IPS-18c (cell line): ENCODE measurements around the gene NUDT8.
"Not testable (repeated sequence)": the region's sequence is repeated elsewhere in the genome, so short reads cannot be mapped to it uniquely, and the experiment has no call there.

Experiments used
- H3K4me3 ChIP-seq: 2 replicates; pipeline ENCODE4 v1.7.0; 2013; ENCODE audit warnings: low read depth, mild to moderate bottlenecking, low read length, moderate library complexity; ENCODE audit not compliant: insufficient read depth
- H3K9me3 ChIP-seq: one replicate; pipeline ENCODE4 v1.6.1; 2013; ENCODE audit warnings: mild to moderate bottlenecking, low read length, moderate library complexity; ENCODE audit not compliant: control insufficient read depth, insufficient read depth

NUDT8 gene

GRCh38 chr11:67646535-67647336 lies 17.0 kb upstream of the NUDT8 start:
- no peak overlapping the region for H3K4me3 ChIP-seq
- H3K9me3 ChIP-seq: peaks cover 2% of the 10 kb centered on the region

- peaks cover 2% of the 10 kb centered on the region for H3K9me3 ChIP-seq
- H3K4me3 ChIP-seq: no peak overlapping the region
These were observed 16.1 kb upstream of the NUDT8 start for GRCh38 chr11:67645521-67646461.

- peaks cover 2% of the 10 kb centered on the region for H3K9me3 ChIP-seq
- H3K4me3 ChIP-seq: no peak overlapping the region
These were observed 15.0 kb upstream of the NUDT8 start for GRCh38 chr11:67644472-67645418.

GRCh38 chr11:67644042-67644441 lies 14.3 kb upstream of the NUDT8 start:
- no peak overlapping the region for H3K4me3 ChIP-seq
- peaks cover 2% of the 10 kb centered on the region for H3K9me3 ChIP-seq

- Histone ChIP-seq H3K4me3 (no peak overlapping the region; the same call in 1 of the 2 replicates), H3K9me3 (peaks cover 2% of the 10 kb centered on the region)
These were observed 12.7 kb upstream of the NUDT8 start for GRCh38 chr11:67642173-67643120.

GRCh38 chr11:67641338-67642172 lies 11.8 kb upstream of the NUDT8 start:
- Histone ChIP-seq H3K9me3 (peaks cover 2% of the 10 kb centered on the region), H3K4me3 (no peak overlapping the region; the same call in 1 of the 2 replicates)

GRCh38 chr11:67640758-67641337 lies 11.1 kb upstream of the NUDT8 start:
- Histone ChIP-seq H3K9me3 (peaks cover 2% of the 10 kb centered on the region), H3K4me3 (no peak overlapping the region)

GRCh38 chr11:67640021-67640757 lies 10.5 kb upstream of the NUDT8 start:
- Histone ChIP-seq H3K4me3 (no peak overlapping the region), H3K9me3 (peaks cover 2% of the 10 kb centered on the region)

- H3K4me3 ChIP-seq: no peak within 1 kb of the TSS
These were observed 9.7 kb upstream of the NUDT8 start, which contains the start of gene TBX10 for GRCh38 chr11:67639438-67639859. TBX10 (minus strand) TSS chr11:67639763; CDS start chr11:67639472, 291 bp downstream.

GRCh38 chr11:67638535-67639437 lies 9.0 kb upstream of the NUDT8 start:
- Histone ChIP-seq H3K4me3 (no peak overlapping the region), H3K9me3 (peaks cover 2% of the 10 kb centered on the region)

More at GRCh38 chr11:67639438-67639859, 9.7 kb upstream of the NUDT8 start, which contains the start of gene TBX10:
- H3K9me3 ChIP-seq: peaks cover 2% of the 10 kb centered on the region

- not testable (repeated sequence) for H3K4me3 ChIP-seq, H3K9me3 ChIP-seq
These were observed 7.7 kb upstream of the NUDT8 start for GRCh38 chr11:67637441-67637840.

- Histone ChIP-seq H3K9me3 (no peaks in the 10 kb centered on the region), H3K4me3 (no peak overlapping the region)
These were observed 7.2 kb upstream of the NUDT8 start for GRCh38 chr11:67636962-67637361.

GRCh38 chr11:67635231-67635521 lies 5.4 kb upstream of the NUDT8 start:
- Histone ChIP-seq H3K9me3 (no peaks in the 10 kb centered on the region), H3K4me3 (no peak overlapping the region)
